Placental pericyte (primary cell): ENCODE data around the gene SUMO1. TPM values are rescaled to one million over a fixed set of nuclear protein-coding genes. Genes with fewer than 3 reads are reported as not detected.

Source experiments
- small RNA-seq: library from RNA; depleted of rRNA; stranded (forward); fragments of <200 nt; gene quantifications from one replicate; pipeline ENCODE3, GENCODE V24; 2012; ENCODE audit warnings: low replicate concordance
- total RNA-seq: library from RNA; depleted of rRNA; stranded (reverse); fragments of >200 nt; gene quantifications from 2 replicates; pipeline ENCODE4 v1.2.3, GENCODE V29; 2012

The SUMO1 gene
- 83.4 and 110 TPM in 2 replicates for total RNA-seq

GRCh38 chr2:202238234-202239197 is at the start of gene SUMO1:
Gene SUMO1 (minus strand): TSS chr2:202238597. CDS start chr2:202238451, 146 bp downstream.

DNA sequence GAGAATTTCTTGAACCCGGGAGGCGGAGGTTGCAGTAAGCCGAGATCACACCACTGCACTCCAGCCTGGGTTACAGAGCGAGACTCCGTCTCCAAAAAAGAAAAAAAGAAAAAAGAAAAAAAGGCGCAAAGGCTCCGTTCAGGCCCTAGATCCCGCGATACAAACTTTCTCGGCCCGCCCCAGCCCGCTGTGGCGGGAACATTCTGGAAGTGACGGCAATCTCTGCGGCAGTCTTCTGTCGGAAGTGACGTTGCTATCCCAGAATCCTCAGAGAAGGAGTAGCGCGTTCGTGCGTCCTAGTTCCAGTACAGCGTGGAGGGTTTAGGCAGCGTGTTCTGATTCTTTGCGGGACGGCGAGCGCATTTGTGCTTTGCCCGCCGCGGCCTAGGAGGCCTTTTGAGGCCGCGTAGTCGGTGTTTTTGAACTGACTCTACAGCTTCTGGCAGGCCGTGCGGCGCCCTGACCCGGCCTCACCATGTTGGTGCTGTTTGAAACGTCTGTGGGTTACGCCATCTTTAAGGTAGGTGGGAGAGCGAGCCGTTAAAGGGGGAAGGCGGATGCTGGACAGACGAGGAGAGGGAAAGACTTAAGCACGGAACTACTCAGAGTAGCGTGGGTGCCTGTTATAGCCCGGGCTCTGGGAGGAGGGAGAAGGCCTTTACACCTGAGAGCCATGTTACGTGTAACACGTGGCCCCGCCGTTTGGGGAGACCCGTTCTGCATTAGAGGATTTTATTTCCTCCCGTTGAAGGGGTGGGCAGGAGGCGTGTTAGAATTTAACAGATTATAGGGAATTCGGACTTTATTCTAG is 27.3 kb upstream of the SUMO1 start, which contains the start of gene NOP58:
Gene NOP58, plus strand, starts transcription at position 297 of the 811 bp plus-strand sequence. Its CDS starts 179 bp downstream, at position 476.

Small RNA genes lying within 50 kb of the gene (small RNA-seq; reads per million reads assigned to genes)
- gene AC079354.2 = not detected
- gene RF00575 = not detected
- 255 reads per million, percentile 99 among the genes with 10 or more reads in this experiment for gene SNORD70

Other genes with a start within 250 kb of the SUMO1 start
- 19.0 and 31.8 TPM in 2 replicates for gene FZD7, start 204.7 kb downstream of the SUMO1 start, total RNA-seq
- gene KIAA2012, start 165.3 kb downstream of the SUMO1 start, total RNA-seq = not detected in 2 replicates
- gene NOP58, start 27.2 kb upstream of the SUMO1 start, total RNA-seq = 65.7 and 87.5 TPM in 2 replicates
- gene BMPR2, start 137.7 kb upstream of the SUMO1 start, total RNA-seq = 40.9 and 53.4 TPM in 2 replicates